ENCODE measurements around the gene SLC45A3. TPM values are rescaled to one million over a fixed set of nuclear protein-coding genes. Genes with fewer than 3 reads are reported as not detected.

Gene SLC45A3
- total and polyA plus RNA-seq, 3 experiments from 2014 or later: 0.29 to 0.33 TPM; not detected in 1

GRCh38 chr1:205631010-205631767 lies 49.1 kb downstream of the SLC45A3 start:
- peaks cover 0 to 33% (median 9%) of the 10 kb centered on the region in 3 donors for H3K36me3 Mint-ChIP-seq
- Histone ChIP-seq H3K4me1 (ENCODE audit: insufficient read depth, low read length) (peaks cover 47% of the 10 kb centered on the region), H3K4me3 (ENCODE audit: low read length) (peak overlapping the region; percentile 80), H3K36me3 (ENCODE audit: insufficient read depth, low read length) (no peaks in the 10 kb centered on the region), H3K27ac (ENCODE audit: low read depth, low read length) (peak overlapping the region; percentile 84), H3K27me3 (ENCODE audit: insufficient read depth, low read length, poor library complexity, severe bottlenecking) (no peaks in the 10 kb centered on the region), H3K9me3 (ENCODE audit: low read length) (no peaks in the 10 kb centered on the region)
- H3K27ac Mint-ChIP-seq: peak overlapping the region; percentile 90 to 99 (median 97)
- H3K4me3 Mint-ChIP-seq: peak overlapping the region; percentile 87 to 95 (median 89)
- peaks cover 0 to 1% of the 10 kb centered on the region in 2 donors for H3K27me3 Mint-ChIP-seq
- no peaks in the 10 kb centered on the region for H3K9me3 Mint-ChIP-seq
- ChIA-PET POLR2A (interaction anchor here (0.6 to 4.7 kb wide), 14 partner anchors 33 to 1951 kb away, joined by 3 to 67 read pairs (median 3); partner anchors contain the start of genes ETNK2, PM20D1 and RAB29), CTCF (interaction anchor here (0.6 to 3.7 kb wide), 13 partner anchors 9 to 129 kb away, joined by 3 to 96 read pairs (median 7); no protein-coding TSS in a partner anchor)
- DNase-seq: peak; percentile 69 to 92 (median 87)
- peaks cover 45 to 59% (median 53%) of the 10 kb centered on the region in 3 donors for H3K4me1 Mint-ChIP-seq

- H3K4me1 ChIP-seq (ENCODE audit: insufficient read depth, low read length): peaks cover 52% of the 10 kb centered on the region
Measured at GRCh38 chr1:205630651-205631009, 49.7 kb downstream of the SLC45A3 start.

DNA sequence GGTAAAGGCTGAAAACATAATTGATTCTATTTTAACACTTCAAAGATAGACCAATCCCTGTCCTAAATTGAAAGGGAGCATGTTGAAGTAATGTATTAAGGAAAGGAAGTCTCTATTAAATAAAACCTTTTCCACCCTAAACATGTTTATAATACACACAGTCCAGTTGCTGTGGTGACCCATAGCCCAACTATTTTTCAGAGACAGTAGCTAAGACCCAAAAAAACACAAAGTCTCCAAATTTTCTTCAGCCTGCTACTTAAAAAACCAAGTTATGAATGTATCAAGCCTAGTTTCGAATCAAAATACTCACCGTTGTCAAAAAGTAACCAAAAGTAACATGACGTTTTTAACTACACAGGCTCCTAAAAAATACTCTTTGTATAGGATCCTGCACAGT lies 50.1 kb downstream of the SLC45A3 start:
- peak overlapping the region; percentile 90 to 99 (median 97) for H3K27ac Mint-ChIP-seq
- H3K4me1 ChIP-seq (ENCODE audit: insufficient read depth, low read length): peaks cover 53% of the 10 kb centered on the region
- H3K9me3 Mint-ChIP-seq: no peaks in the 10 kb centered on the region
- H3K9me3 ChIP-seq (ENCODE audit: low read length): no peaks in the 10 kb centered on the region
- H3K36me3 ChIP-seq (ENCODE audit: insufficient read depth, low read length): no peaks in the 10 kb centered on the region
- H3K4me3 Mint-ChIP-seq: peak overlapping the region; percentile 87 to 95 (median 89)
- CTCF ChIA-PET: interaction anchor here (1.5 to 3.7 kb wide), 4 partner anchors 36 to 81 kb away, joined by 3 to 96 read pairs (median 20); no protein-coding TSS in a partner anchor
- H3K27me3 ChIP-seq (ENCODE audit: insufficient read depth, low read length, poor library complexity, severe bottlenecking): no peaks in the 10 kb centered on the region
- H3K27me3 Mint-ChIP-seq: peaks cover 0 to 1% of the 10 kb centered on the region in 2 donors
- POLR2A ChIA-PET: interaction anchor here (0.7 to 4.7 kb wide), 5 partner anchors 34 to 1124 kb away, joined by 3 to 67 read pairs (median 4); no protein-coding TSS in a partner anchor
- H3K4me1 Mint-ChIP-seq: peaks cover 53 to 69% (median 60%) of the 10 kb centered on the region in 3 donors
- peaks cover 0 to 39% (median 9%) of the 10 kb centered on the region in 3 donors for H3K36me3 Mint-ChIP-seq
- H3K27ac ChIP-seq (ENCODE audit: low read depth, low read length): peak overlapping the region; percentile 84
- DNase-seq: peak in 1 of 5 donors; percentile 13
- H3K4me3 ChIP-seq (ENCODE audit: low read length): peak overlapping the region; percentile 80

More at GRCh38 chr1:205630651-205631009, 49.7 kb downstream of the SLC45A3 start:
- peaks cover 0 to 1% of the 10 kb centered on the region in 2 donors for H3K27me3 Mint-ChIP-seq
- Histone ChIP-seq H3K9me3 (ENCODE audit: low read length) (no peaks in the 10 kb centered on the region), H3K36me3 (ENCODE audit: insufficient read depth, low read length) (no peaks in the 10 kb centered on the region), H3K27ac (ENCODE audit: low read depth, low read length) (peak overlapping the region; percentile 84), H3K27me3 (ENCODE audit: insufficient read depth, low read length, poor library complexity, severe bottlenecking) (no peaks in the 10 kb centered on the region), H3K4me3 (ENCODE audit: low read length) (peak overlapping the region; percentile 80)
- H3K4me1 Mint-ChIP-seq: peaks cover 51 to 65% (median 58%) of the 10 kb centered on the region in 3 donors
- peak overlapping the region; percentile 87 to 95 (median 89) for H3K4me3 Mint-ChIP-seq
- peaks cover 0 to 38% (median 9%) of the 10 kb centered on the region in 3 donors for H3K36me3 Mint-ChIP-seq
- POLR2A ChIA-PET: interaction anchor here (0.6 to 4.7 kb wide), 10 partner anchors 35 to 1125 kb away, joined by 3 to 67 read pairs (median 3); partner anchors contain the start of genes PM20D1 and RAB29
- DNase-seq: peak in 1 of 5 donors; percentile 1
- H3K9me3 Mint-ChIP-seq: no peaks in the 10 kb centered on the region
- peak overlapping the region; percentile 90 to 99 (median 97) for H3K27ac Mint-ChIP-seq
- CTCF ChIA-PET: interaction anchor here (0.6 to 3.7 kb wide), 8 partner anchors 17 to 129 kb away, joined by 3 to 96 read pairs (median 5); no protein-coding TSS in a partner anchor

DNA sequence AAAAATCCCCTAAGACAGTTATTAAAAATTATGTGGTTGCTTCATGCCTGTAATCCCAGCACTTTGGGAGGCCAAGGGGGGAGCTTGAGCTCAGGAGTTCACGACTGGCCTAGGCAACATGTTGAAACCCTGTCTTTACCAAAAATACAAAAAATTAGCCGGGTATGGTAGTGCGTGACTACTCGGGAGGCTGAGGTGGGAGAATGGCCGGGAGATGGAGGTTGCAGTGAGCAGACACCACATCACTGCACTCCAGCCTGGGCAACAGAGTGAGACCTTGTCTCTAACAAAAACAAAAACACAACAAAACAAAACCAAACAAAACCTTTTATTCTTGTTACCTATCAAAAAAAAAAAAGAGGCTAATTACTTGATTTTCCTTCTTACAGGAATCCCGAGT lies 50.6 kb downstream of the SLC45A3 start:
- DNase-seq: no peak
- peaks cover 57% of the 10 kb centered on the region for H3K4me1 ChIP-seq (ENCODE audit: insufficient read depth, low read length)
- Mint-ChIP-seq H3K9me3 (no peaks in the 10 kb centered on the region), H3K36me3 (peaks cover 0 to 44% (median 9%) of the 10 kb centered on the region in 3 donors), H3K27me3 (peaks cover 0 to 1% of the 10 kb centered on the region in 2 donors), H3K27ac (peak overlapping the region; percentile 90 to 99 (median 97)), H3K4me3 (peak overlapping the region; percentile 87 to 95 (median 89)), H3K4me1 (peaks cover 58 to 73% (median 65%) of the 10 kb centered on the region in 3 donors)
- H3K27ac ChIP-seq (ENCODE audit: low read depth, low read length): peak overlapping the region; percentile 84
- POLR2A ChIA-PET: interaction anchor here (4.7 kb wide), 1 partner anchor 37 kb away, joined by 67 read pairs; no protein-coding TSS in a partner anchor
- CTCF ChIA-PET: interaction anchor here (1.1 to 1.6 kb wide), 3 partner anchors 37 to 161 kb away, joined by 3 to 14 read pairs (median 3); no protein-coding TSS in a partner anchor
- H3K9me3 ChIP-seq (ENCODE audit: low read length): no peaks in the 10 kb centered on the region
- no peaks in the 10 kb centered on the region for H3K27me3 ChIP-seq (ENCODE audit: insufficient read depth, low read length, poor library complexity, severe bottlenecking)
- peak overlapping the region; percentile 80 for H3K4me3 ChIP-seq (ENCODE audit: low read length)
- H3K36me3 ChIP-seq (ENCODE audit: insufficient read depth, low read length): no peaks in the 10 kb centered on the region

- no peaks in the 10 kb centered on the region for H3K36me3 ChIP-seq (ENCODE audit: insufficient read depth, low read length)
- peak overlapping the region in 4 of 7 donors; percentile 50 to 95 (median 70) for H3K4me3 Mint-ChIP-seq
- DNase-seq: no peak
- H3K27ac Mint-ChIP-seq: peak overlapping the region in 7 of 8 donors; percentile 29 to 90 (median 77)
- peaks cover 61% of the 10 kb centered on the region for H3K4me1 ChIP-seq (ENCODE audit: insufficient read depth, low read length)
- no peaks in the 10 kb centered on the region for H3K9me3 Mint-ChIP-seq
- POLR2A ChIA-PET: no interaction called here
- peaks cover 0 to 59% (median 9%) of the 10 kb centered on the region in 3 donors for H3K36me3 Mint-ChIP-seq
- no peak overlapping the region for H3K4me3 ChIP-seq (ENCODE audit: low read length)
- H3K27me3 Mint-ChIP-seq: peaks cover 0 to 1% of the 10 kb centered on the region in 2 donors
- H3K9me3 ChIP-seq (ENCODE audit: low read length): no peaks in the 10 kb centered on the region
- no peaks in the 10 kb centered on the region for H3K27me3 ChIP-seq (ENCODE audit: insufficient read depth, low read length, poor library complexity, severe bottlenecking)
- peaks cover 70 to 86% (median 79%) of the 10 kb centered on the region in 3 donors for H3K4me1 Mint-ChIP-seq
- no peak overlapping the region for H3K27ac ChIP-seq (ENCODE audit: low read depth, low read length)
- CTCF ChIA-PET: interaction anchor here (1.7 kb wide), 1 partner anchor 36 kb away, joined by 4 read pairs; no protein-coding TSS in a partner anchor
Measured at GRCh38 chr1:205627956-205628355, 52.4 kb downstream of the SLC45A3 start.

DNA sequence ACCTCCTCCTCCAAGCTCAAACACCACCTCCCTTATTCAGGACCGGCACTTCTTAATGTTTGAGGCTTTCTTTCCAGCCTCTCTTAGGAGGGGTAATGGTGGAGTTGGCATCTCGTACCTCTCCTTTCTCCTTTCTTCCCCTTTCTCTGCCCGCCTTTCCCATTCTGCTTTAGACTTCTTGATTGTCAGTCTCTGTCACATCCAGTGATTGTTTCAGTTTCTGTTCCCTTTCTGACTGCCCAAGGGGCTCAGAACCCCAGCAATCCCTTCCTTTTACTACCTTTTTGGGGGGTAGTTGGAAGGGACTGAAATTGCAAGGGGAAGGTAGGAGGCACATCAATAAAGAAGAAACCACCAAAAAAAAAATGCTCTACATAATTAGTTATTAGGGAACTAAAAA lies 54.1 kb downstream of the SLC45A3 start:
- ChIA-PET POLR2A (interaction anchor here (0.5 kb wide), 1 partner anchor 1113 kb away, joined by 6 read pairs; no protein-coding TSS in a partner anchor), CTCF (no interaction called here)
- DNase-seq: no peak
- peak overlapping the region in 5 of 7 donors; percentile 28 to 73 (median 51) for H3K4me3 Mint-ChIP-seq
- Histone ChIP-seq H3K9me3 (ENCODE audit: low read length) (no peaks in the 10 kb centered on the region), H3K36me3 (ENCODE audit: insufficient read depth, low read length) (peaks cover 5% of the 10 kb centered on the region), H3K4me1 (ENCODE audit: insufficient read depth, low read length) (peaks cover 54% of the 10 kb centered on the region), H3K4me3 (ENCODE audit: low read length) (no peak overlapping the region), H3K27ac (ENCODE audit: low read depth, low read length) (no peak overlapping the region), H3K27me3 (ENCODE audit: insufficient read depth, low read length, poor library complexity, severe bottlenecking) (no peaks in the 10 kb centered on the region)
- peaks cover 0 to 1% of the 10 kb centered on the region in 2 donors for H3K27me3 Mint-ChIP-seq
- H3K36me3 Mint-ChIP-seq: peaks cover 0 to 70% (median 12%) of the 10 kb centered on the region in 3 donors
- H3K9me3 Mint-ChIP-seq: no peaks in the 10 kb centered on the region
- peaks cover 68 to 79% (median 75%) of the 10 kb centered on the region in 3 donors for H3K4me1 Mint-ChIP-seq
- peak overlapping the region; percentile 6 to 90 (median 58) for H3K27ac Mint-ChIP-seq

DNA sequence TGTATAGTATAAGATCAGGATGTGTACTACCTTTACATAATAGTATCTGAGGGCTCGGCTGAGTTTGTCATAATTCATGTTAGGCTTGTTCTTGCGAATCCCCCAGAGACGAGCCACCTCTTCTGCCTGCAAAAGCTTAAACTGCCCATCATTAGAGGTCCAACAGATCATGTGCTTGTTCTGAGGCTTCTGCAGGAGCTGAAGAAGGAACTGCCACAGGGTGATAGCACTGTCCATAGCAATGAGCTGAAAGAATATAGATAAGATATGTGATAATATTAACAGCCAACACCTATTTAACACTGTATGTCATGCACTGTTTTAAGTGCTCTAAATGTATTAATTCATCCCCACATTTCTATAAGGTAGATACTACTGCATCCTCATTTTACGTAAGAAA lies 56.7 kb downstream of the SLC45A3 start:
- H3K36me3 Mint-ChIP-seq: peaks cover 5 to 82% (median 21%) of the 10 kb centered on the region in 3 donors
- POLR2A ChIA-PET: no interaction called here
- H3K4me3 Mint-ChIP-seq: no peak overlapping the region
- Histone ChIP-seq H3K4me3 (ENCODE audit: low read length) (no peak overlapping the region), H3K27me3 (ENCODE audit: insufficient read depth, low read length, poor library complexity, severe bottlenecking) (no peaks in the 10 kb centered on the region), H3K36me3 (ENCODE audit: insufficient read depth, low read length) (peaks cover 13% of the 10 kb centered on the region), H3K27ac (ENCODE audit: low read depth, low read length) (no peak overlapping the region), H3K4me1 (ENCODE audit: insufficient read depth, low read length) (peaks cover 36% of the 10 kb centered on the region), H3K9me3 (ENCODE audit: low read length) (no peaks in the 10 kb centered on the region)
- no peaks in the 10 kb centered on the region for H3K27me3 Mint-ChIP-seq
- no peaks in the 10 kb centered on the region for H3K9me3 Mint-ChIP-seq
- no peak for DNase-seq
- CTCF ChIA-PET: interaction anchor here (0.8 to 2.8 kb wide), 5 partner anchors 9 to 34 kb away, joined by 3 to 15 read pairs (median 5); partner anchors contain the start of gene ELK4
- H3K4me1 Mint-ChIP-seq: peaks cover 55 to 70% (median 62%) of the 10 kb centered on the region in 3 donors
- H3K27ac Mint-ChIP-seq: peak overlapping the region in 5 of 8 donors; percentile 14 to 90 (median 40)

Data from CD8-positive, alpha-beta memory T cell (primary cell).